Activated CD8-positive, alpha-beta memory T cell treated with anti-CD3 and anti-CD28 coated beads, Interleukin-2, amount 50 U/mL, for 1 hour (primary cell): ENCODE measurements around the gene CRYGD.
"Not testable (repeated sequence)": the region's sequence is repeated elsewhere in the genome, so short reads cannot be mapped to it uniquely, and the experiment has no call there.

Source experiments
- DNase-seq: peaks from one replicate; pipeline ENCODE4 v3.0.0-alpha.2; 2020; ENCODE audit errors: extremely low read depth

The CRYGD gene

DNA sequence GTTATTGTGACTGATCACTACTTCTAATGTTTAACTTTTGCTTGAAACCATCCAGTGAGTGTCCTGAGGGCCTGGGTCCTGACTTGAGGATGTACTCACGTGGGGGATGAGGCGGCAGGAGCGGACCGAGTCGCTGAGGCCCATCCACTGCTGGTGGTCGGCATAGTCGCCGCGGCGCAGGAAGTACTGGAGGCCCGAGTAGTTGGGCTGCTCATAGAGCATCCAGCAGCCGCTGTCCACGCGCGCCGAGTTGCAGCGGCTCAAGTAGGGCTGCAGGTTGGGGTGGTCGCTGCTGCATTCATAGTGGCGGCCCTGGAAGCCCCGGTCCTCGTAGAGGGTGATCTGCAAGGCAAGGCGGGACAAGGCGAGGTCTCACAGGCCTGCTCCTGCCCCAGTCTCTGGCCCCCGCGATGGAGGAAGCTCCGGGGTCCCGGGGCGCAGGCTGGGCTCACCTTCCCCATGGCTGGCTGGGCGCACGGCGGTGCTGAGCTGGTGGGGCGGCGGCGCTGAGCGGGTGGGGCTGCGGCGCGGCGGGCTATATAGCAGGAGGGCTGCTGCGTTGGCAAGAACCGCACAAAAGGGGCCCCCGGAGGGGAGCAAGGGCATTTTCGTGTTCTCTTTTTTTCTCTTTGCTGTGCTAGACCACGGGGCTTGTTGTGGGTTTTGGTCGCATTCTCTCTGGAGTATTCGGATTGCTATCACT is at the start of gene CRYGD:
CRYGD (minus strand) TSS at position 512 of the 703 bp plus-strand sequence; CDS start at position 461, 51 bp downstream.
- not testable (repeated sequence) for DNase-seq

DNA sequence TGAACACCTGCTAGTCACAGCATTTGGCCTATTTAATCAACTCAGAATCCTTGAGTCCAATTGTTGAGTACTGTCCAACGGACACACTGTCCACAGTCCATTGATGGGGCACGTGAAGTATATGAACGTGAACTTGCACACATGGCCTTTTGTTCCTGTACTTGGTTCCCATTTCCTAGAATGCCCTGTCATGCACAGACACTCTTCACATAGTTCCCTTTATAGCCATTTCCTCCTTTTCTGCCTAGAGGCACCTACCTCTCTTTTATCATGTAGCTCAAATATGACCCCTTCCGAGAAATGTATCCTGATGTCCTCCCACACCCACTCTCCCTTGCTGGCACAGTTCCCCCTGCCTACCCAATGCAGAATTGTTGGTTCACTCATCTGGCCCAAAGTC is 47.8 kb upstream of the CRYGD start:
- no peak for DNase-seq

DNA sequence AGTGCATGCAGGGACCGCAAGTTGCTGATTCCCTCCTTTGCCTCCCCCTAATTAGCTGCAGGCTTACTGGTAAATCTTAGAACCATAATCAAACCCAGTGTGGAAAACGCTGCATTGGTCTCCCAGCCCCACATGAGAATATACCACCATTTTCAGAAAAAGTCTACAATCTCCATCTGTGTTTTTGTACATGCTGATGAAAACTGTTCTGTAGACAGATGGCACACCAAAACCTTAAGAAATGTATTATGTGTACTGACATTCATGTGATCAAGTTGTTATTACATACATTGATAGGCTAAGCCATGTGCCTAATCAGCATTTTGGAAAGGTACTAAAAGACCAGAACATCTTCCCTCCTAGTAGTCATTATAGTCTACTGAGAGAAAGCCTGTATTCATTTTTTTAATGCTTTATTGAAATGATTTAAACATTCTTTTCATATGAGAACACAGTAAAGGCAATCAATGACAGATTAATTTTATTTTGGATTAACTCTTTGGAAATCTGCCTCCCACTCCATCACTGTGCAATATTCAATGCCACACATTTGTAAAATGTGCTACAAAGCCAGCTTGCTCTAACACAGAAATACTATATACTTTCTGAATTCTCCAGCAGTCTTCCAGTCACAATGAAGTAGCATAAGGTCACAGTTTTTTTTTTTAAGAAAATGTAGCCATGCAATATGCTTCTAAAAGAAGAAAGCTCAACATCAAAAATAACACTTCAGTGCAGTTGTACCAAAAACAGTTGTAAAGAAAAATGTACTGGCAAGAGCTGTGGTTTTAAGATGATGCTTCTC is 40.8 kb upstream of the CRYGD start:
- DNase-seq, result no peak

DNA sequence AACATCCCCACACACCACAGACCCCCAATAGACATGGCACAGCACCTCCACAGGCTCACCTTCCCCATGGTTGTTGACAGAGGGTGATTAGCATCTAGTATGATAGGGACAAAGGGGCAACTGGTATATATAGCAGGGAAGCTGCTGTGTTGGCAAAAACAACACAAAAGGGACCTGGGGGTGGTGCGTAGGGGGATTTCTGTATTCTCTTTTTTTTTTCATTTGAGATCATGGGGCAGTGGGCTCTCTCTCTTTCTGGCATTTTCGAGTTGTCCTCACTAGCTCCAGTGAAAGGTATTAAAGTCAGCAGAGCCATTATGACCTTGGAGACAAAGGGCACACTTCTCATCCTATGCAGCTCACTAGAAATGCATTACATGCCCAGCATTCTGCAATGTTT is 39.2 kb upstream of the CRYGD start, which contains the start of gene CRYGA:
CRYGA (minus strand) TSS at position 101 of the 400 bp plus-strand sequence; CDS start at position 68, 33 bp downstream.
- no peak for DNase-seq

DNA sequence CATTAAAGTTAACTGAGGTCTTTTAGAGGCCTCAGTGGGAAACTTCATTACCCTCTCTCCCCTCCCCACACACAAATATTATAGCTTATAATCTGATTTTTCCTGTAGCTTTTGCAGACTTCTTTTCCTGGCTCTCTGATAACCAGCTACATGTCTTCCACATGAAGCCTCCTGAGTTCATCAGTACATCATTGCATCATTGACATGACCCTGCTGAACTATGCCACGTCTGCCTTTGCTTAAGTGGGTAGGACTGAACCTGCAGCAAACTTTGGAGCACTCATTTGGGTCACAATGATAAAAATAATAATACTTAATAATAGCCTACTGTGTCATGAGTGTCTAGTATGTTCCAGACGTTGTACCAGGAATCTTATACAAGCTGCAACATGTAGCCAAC is 32.1 kb upstream of the CRYGD start:
- DNase-seq, result no peak

DNA sequence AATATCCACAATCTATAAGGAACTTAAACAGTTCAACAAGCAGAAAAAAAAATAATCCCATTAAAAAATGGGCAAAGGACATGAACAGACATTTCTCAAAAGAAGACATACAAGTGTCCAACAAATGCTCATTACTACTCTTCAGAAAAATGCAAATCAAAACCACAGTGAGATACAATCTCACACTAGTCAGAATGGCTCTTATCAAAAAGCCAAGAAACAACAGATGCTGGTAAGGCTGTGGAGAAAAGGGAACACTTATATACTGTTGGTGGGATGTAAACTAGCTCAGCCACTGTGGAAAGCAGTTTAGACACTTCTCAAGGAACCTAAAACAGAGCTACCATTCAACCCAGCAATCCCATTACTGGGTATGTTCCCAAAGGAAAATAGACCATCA is 28.8 kb upstream of the CRYGD start:
- DNase-seq, result no peak

DNA sequence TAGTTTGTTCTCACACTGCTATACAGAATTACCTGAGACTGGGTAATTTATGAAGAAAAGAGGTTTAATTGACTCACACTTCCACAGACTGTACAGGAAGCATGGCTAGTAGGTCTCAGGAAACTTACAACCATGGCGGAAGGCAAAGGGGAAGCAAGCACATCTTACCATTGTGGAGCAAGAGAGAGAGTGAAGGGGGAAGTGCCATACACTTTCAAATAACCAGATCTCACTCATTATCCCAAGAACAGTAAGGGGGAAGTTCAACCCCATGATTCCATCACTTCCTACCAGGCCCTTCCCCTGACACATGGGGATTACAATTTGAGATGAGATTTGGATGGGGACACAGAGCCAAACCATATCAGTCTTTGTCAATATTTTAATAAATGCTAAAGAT is 26.6 kb upstream of the CRYGD start:
- DNase-seq, result no peak

DNA sequence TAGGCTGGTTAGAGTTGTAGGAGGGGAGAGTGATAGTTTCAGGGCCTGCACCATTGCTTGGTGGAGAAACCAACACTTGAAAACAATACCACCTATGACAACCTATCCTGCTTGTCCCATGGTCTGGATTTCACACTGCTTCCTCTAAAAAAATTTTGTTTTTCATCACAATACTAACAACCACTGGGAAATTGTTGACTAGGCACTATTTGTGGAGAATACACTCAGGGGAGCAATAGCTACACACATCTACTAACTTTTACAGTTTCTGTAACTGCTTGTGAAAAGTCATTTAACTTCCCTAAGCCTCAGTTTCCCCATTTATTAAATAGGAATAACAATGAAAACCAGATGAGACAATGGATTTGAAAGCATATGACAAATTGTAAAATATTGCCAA is 25.8 kb upstream of the CRYGD start:
- DNase-seq, result no peak

DNA sequence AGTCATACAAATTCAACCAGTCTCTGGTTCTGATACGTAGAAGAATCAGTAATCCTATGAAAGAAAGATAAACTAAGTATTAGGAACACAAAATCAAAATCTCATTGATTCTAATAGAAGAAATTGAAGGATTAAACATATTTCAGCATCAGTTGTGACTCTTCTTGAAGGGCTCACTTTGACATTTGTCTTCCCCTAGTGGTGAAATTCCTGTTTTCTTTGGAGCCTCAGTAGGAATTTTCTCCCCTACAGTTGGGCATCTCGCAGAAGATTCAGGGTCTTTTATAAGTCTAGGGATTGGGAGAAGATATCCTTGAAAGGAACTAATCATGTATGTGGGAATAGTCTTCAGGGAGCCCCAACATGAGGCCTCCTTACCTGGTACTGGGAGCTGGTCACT is 24.5 kb upstream of the CRYGD start:
- DNase-seq, result no peak

DNA sequence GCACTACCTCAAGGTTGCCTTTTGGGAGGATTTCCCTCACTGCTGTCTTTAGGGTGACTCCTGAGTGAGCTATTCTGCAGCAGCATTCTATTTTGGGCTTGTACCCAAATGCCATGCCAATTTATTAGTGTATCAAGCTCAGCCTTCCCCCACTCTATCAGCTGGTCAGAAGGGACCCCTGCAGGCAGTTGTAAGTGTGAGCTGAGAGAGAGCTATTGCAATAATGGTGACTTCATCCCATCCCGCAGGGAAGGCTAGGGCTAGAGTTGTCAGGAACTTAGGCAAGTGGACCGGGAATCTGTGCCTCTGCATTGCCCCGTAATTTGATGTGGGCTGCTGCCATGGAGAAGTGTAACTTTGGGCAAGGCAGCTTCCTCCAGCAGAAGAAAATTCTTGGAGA is 23.4 kb upstream of the CRYGD start:
- no peak for DNase-seq

DNA sequence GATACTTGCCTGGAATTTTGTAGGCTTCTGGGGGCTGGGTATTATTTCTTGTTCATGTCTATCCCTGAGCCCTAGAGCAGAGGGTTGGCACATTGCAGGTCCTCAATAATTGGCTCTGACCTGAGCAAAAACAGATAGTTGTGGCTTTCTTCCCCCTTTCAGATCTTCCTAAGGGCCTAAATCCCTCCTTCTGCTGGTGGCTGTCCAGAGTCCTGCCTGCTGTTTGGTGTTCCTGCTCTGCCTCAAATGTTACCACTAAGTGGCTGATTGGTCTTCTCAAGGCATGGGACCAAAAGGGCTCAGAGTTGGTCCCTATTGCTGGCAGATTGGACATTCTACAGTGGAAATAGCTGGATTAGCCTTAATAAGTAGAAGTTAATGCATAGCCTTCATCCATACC is 22.7 kb upstream of the CRYGD start:
- DNase-seq, result no peak

DNA sequence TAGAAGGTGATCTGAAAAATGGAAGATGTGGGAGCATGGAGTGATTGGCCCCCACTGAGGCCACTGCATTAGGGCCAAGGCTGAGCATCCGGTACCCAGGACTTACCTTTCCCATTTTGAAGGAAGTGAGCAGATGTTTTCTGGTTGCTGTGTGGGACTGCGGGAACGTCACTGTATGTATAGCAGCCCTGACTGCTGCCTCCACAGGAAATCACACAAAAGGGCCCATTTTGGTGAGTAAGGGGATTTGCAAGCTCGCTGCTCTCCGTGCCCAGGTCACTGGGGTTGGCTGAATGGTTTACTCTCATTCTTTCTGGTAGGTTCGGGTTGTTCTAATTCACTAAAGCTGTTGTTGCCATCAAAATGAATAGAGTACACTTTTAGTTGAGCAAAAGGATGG is 21.7 kb upstream of the CRYGD start, which contains the start of gene CRYGB:
CRYGB (minus strand) TSS at position 153 of the 400 bp plus-strand sequence; CDS start at position 115, 38 bp downstream.
- DNase-seq, result no peak

DNA sequence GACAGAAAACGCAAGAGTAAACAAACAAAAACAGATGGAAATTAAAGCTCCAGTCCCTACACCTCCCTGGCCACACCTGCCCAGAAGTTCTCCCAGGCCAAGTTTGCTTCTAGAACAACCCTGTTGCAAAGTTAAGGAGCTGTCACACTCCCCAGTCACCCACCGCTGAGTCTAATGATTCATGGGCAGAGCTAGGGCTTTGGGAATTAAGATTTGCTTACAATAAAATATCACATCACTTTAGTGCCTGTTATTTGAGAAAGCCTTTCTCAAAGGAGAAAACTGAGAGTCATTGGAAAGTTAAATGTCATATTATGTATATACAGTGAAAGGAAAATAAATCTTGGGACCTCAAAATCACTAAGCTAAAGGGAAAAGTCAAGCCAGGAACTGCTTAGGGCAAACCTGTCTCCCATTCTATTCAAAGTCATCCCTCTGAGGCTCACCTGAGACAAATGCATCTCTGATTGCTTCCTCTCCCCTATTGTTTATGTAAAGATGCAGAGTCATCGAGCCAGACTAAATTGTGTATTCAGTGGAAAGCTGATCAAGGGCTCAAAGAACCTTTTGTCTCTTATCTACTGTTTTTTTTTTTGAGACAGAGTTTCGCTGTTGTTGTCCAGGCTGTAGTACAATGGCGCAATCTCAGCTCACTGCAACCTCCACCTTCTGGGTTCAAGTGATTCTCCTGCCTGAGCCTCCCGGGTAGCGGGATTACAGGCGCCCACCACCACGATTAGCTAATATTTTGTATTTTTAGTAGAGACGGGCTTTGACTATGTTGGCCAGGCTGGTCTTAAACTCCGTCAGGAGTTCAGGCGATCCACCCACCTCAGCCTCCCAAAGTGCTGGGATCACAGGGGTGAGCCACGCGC is 18.8 kb upstream of the CRYGD start:
- no peak for DNase-seq

DNA sequence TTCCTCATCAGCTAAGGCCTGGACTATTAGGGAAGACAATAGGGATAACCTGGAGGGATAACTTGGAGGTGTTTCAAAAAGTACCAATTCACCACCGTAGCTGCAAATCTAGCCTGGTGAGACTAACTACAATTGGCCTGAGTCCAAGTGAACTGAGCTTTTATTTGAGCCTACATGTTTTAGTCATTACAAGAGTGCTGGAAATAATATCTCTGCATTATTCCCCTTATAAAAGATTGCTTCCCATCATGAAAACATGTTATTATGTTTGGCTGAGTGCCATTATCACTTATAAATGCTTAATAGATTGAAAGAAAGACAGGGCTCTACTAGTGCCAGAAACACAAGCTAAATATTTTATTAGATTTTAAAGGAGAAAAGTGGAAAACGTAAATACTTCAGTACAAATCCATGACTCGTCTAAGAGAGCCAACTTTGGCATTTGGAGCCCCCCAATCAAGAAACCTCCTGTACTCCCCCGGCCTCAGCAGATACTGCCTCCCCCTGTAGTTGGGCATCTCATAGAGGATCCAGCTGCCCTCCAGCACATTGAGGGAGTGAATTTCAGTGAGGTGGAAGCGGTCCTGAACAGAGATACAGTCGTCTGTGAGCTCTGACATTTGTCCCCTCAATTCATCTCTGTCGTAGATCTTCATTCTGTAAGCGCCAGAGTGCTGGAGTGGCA is 18.1 kb upstream of the CRYGD start:
- DNase-seq, result no peak

DNA sequence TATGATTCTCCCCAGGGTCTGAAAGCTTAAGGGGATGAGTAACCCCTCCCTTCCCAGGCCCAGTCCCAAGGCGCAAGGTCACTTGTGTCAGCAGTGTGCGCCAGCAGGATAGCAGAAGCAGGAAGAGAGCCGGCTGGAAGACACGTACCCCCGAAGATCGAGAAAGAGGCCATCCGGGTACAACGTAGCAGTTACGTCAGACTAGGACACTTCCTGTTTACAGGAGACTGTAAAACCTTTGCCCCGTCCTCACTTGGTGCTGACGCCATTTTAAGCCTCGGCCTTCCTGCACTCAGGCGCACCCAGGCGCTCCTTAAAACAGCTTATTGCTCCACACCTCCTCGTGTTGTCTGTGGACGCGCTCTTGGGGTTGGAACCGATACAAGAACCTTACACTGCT is 15.1 kb upstream of the CRYGD start:
- DNase-seq, result no peak

DNA sequence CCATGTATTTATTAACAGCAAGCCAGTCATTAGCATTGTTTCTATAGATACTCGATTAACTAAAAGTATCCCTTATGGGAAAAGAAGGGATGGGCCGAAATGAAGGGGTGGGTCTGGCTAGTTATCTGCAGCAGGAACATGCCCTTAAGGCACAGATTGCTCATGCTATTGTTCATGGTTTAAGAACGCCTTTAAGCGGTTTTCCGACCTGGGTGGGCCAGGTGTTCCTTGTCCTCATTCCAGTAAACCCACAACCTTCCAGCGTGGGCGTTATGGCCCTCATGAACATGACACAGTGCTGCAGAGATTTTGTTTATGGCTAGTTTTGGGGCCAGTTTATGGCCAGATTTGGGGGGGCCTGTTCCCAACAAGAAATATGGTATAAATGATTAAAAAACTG is 14.0 kb upstream of the CRYGD start:
- DNase-seq, result not testable (repeated sequence)

DNA sequence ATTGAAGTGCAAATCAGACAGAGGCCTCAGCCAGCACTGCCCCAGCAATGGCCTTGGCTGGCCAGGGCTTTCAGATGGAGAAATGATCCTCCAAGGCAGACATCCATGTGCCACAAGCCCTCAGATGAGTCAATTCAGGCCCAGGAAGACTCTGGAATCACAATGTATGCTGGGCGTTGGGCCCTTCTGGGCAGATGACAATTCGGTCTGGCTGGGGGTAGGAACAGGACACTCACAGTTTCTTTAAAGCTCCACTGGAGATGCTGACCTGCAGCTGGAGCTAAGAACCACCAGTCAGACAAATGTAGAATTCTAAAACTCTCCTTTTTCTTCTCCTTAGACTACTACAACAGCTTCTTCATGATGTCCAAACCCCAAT is 12.4 kb upstream of the CRYGD start:
- DNase-seq, result no peak

DNA sequence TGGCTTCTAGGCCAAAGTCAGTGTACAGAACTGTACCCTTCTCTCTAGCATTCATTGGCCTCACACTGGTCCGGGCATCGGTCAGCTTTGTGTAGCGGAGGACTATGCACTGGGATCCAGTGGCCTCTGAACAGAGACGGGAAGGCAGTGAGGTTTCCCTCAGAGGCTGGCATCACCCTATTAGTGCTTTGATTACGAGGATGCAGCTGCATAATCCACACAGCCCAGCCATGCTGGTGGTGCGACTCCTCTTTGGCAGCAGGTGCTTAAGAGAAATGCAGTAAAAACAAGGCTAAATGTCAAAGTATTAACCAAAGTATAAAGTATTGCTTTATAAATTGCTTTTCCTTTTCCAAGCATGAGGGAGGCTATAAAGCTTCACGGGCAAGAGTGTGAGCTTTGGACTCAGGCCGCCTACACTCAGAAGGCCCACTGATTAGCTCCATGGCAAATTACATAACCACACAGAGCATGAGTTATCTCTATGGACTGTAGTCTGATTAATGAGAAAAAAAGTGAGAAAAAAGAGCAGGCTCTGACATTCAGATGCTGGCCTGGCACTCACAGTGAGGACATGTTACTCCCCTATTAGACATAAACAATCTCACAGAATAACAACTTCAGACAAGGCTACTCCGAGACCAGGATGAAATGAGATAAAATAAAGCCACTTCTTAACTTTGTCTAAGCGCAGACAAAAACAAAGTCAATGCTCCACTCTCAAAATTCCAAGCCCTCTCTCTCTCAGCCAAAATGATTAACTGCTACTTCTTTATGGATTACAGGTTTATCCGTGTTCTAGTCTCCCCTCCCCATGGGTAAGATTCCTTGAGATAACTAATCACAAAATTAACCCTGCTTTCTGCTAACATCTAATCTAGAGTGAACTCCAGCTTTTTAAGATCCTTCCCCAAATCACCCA is 11.7 kb upstream of the CRYGD start:
- no peak for DNase-seq

DNA sequence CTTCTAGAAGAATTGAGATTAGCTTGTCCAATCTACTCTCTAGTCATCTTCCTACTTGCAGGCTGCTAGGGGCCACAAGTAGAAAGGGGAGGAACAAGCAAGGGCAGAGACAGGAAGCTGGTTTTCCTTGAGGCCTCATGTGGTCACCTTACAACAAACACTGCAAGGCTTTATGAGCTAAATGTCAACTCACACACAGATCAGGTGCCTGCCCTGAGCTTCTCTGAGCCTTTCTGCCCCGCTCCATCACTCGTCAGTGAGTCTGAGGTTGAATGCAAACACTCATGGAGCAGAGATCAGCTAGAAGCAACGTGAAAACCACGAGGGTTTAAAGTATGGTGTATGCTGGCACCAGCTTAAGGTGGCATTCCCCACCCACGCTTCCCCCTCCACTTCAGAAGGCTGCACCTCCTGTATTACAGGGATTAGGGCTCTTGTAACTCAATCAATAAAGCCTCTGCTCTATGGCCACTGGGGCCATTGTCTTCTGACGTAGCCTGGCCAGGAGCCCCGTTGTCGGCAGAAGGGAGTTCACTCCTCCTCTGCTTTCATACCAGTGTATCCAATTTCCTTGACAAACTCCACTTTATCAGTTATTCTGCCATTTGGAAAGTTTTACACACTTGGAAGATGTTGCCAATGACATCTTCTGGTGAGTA is 10.7 kb upstream of the CRYGD start:
- DNase-seq, result no peak

DNA sequence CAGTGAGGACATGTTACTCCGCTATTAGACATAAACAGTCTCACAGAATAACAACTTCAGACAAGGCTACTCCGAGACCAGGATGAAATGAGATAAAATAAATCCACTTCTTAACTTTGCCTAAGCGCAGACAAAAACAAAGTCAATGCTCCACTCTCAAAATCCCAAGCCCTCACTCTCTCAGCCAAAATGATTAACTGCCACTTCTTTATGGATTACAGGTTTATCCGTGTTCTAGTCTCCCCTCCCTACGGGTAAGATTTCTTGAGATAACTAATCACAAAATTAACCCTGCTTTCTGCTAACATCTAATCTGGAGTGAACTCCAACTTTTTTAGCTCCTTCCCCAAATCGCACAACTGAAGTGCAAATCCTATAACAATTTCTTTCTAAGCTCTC is 6.4 kb upstream of the CRYGD start:
- DNase-seq, result no peak
